Neural cell (in vitro differentiated cells): ENCODE results near the gene STH.

Experiments used
- EZH2 ChIP-seq: fragments of 200-600, 300-800 bp; shearing (Covaris generic), sonication (generic); IDR thresholded peaks from 2 replicates; pipeline ENCODE4 v1.6.1; 2014; ENCODE audit warnings: antibody characterized with exemption, low read length, borderline replicate concordance, mild to moderate bottlenecking; ENCODE audit not compliant: insufficient read depth, poor library complexity, severe bottlenecking
- RAD21 ChIP-seq: fragments of 450-650 bp; conservative IDR thresholded peaks from 2 replicates; pipeline ENCODE4 v1.6.1; 2014; ENCODE audit warnings: antibody characterized with exemption, mild to moderate bottlenecking, moderate library complexity
- SMC3 ChIP-seq: fragments of 450-650 bp; conservative IDR thresholded peaks from 2 replicates; pipeline ENCODE4 v1.6.1; 2014; ENCODE audit warnings: antibody characterized with exemption, mild to moderate bottlenecking, moderate library complexity; ENCODE audit not compliant: poor library complexity
- TF ChIP-seq, protein P1 (sequence below): fragments of 450-650 bp; IDR thresholded peaks from 2 replicates; pipeline ENCODE4 v1.5.1; 2014; ENCODE audit warnings: antibody characterized with exemption, mild to moderate bottlenecking, moderate library complexity; ENCODE audit not compliant: poor library complexity, severe bottlenecking

DNA sequence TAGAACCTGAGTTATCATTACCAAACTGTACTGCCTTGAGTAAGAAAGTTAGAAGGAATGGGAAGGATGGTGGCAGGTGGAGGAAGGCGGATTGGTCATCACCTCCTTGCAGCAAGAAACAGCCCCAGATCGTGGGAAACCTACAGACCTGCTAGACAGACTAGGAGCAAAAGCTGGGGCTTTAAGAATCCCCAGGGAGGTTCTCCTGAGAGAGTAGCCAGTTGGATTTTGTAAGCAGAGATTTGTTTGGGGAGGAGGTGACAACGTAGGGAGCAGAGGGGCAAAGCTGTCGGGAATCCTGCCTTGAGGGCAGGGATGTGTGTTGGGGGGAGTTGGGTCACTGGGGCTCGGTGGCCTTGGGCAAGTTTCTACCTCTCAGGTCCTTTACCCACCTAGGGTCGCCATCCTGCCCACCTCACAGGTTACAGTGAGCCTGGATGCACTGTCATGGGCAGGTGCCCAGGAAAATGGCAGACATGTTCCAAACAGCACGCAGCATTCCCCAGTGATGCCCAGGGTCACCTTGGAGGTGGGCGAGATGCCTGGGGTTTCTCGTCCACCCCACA is 49.2 kb upstream of the STH start:
- TF ChIP-seq SMC3 = no peak
- TF ChIP-seq, protein P1, sequence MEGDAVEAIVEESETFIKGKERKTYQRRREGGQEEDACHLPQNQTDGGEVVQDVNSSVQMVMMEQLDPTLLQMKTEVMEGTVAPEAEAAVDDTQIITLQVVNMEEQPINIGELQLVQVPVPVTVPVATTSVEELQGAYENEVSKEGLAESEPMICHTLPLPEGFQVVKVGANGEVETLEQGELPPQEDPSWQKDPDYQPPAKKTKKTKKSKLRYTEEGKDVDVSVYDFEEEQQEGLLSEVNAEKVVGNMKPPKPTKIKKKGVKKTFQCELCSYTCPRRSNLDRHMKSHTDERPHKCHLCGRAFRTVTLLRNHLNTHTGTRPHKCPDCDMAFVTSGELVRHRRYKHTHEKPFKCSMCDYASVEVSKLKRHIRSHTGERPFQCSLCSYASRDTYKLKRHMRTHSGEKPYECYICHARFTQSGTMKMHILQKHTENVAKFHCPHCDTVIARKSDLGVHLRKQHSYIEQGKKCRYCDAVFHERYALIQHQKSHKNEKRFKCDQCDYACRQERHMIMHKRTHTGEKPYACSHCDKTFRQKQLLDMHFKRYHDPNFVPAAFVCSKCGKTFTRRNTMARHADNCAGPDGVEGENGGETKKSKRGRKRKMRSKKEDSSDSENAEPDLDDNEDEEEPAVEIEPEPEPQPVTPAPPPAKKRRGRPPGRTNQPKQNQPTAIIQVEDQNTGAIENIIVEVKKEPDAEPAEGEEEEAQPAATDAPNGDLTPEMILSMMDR = no peak
- TF ChIP-seq EZH2 = no peak
- no peak for TF ChIP-seq RAD21
